Gastroesophageal sphincter (tissue), 3 donors: ENCODE data around the gene SCAF8.

Source experiments
- CTCF ChIP-seq, 4 experiments: fragments of 200-600 bp in 2 of 4; fragments of 450-650 bp in 2 of 4; sonication (generic) in 1 of 4; IDR thresholded peaks; one replicate each; pipeline ENCODE4 v1.5.1; 2017 to 2019; ENCODE audit warnings: antibody characterized with exemption in 4 of 4, mild to moderate bottlenecking in 2 of 4, moderate library complexity in 2 of 4
- POLR2A ChIP-seq, 2 donors: fragments of 450-650 bp; IDR thresholded peaks; one replicate each; pipeline ENCODE4 v1.6.1; 2017; ENCODE audit warnings: antibody characterized with exemption in 2 of 2, mild to moderate bottlenecking in 2 of 2, moderate library complexity in 1 of 2
- POLR2AphosphoS5 ChIP-seq: sonication (generic); formaldehyde crosslinking; IDR thresholded peaks from one replicate; pipeline ENCODE4 v1.6.1; 2017; ENCODE audit warnings: antibody characterized with exemption

- TF ChIP-seq POLR2A (IDR thresholded peaks at IDR 0.05) (no peak), CTCF (IDR thresholded peaks at IDR 0.05) (no peak), POLR2AphosphoS5 (no peak)
Observed at GRCh38 chr6:154763650-154764049, 30.4 kb downstream of the SCAF8 start.
